GM21619 (cell line): ENCODE measurements around the gene CMTM8.

Source experiments
- ATAC-seq: cut with Tn5 transposase; IDR thresholded peaks from one replicate; pipeline ENCODE4 v1.9.1; 2021; ENCODE audit not compliant: unreplicated experiment

CMTM8 gene

DNA sequence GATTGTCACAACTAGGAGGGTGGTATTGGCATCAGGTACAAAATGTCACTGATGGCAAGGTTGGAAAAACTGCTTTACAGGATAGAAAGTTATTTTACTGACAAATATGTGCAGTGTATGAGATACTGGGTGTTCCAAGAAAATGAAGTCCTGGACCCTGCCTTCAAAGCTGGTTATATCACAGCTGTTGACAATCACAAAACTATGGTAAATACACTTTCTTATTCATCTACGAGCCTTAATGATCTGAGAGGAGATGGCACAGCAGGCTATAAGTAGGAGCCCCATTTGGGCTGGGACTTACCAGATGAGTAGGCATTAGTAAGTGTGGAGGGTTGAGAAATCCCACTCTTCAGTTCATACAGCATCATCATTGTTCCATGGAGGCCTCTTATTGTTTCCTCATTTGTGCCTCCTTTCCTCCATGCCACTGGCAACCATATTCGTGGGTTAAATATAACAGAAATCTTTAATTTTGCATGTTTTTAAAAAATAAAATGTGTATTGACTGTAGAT is 66.9 kb downstream of the CMTM8 start:
- no peak for ATAC-seq

DNA sequence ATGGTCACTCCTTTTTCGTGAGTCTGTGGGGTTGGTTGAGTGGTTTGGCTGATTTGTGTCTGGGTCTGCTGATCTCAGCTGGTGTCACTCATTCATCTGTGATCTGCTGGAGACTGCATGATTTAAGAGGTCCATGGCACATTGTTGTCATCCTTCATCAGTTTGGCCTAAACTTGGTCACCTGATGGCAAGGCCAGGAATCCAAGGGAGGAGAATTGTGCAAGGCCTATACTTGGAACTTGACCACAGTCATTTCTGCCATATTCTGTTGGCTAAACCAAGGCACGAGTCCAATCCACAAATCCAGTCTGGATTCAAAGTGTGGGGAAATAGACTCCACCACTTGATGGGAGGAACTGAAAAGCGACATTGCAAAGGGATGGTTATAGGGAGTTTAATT is 67.6 kb downstream of the CMTM8 start:
- ATAC-seq = no peak

GRCh38 chr3:32307591-32307990 is 69.1 kb downstream of the CMTM8 start:
- ATAC-seq = no peak

GRCh38 chr3:32308378-32308777 is 69.9 kb downstream of the CMTM8 start:
- ATAC-seq = no peak

- no peak for ATAC-seq
Measured at GRCh38 chr3:32309654-32310242, 71.3 kb downstream of the CMTM8 start.

GRCh38 chr3:32310336-32310735 is 71.9 kb downstream of the CMTM8 start:
- no peak for ATAC-seq

DNA sequence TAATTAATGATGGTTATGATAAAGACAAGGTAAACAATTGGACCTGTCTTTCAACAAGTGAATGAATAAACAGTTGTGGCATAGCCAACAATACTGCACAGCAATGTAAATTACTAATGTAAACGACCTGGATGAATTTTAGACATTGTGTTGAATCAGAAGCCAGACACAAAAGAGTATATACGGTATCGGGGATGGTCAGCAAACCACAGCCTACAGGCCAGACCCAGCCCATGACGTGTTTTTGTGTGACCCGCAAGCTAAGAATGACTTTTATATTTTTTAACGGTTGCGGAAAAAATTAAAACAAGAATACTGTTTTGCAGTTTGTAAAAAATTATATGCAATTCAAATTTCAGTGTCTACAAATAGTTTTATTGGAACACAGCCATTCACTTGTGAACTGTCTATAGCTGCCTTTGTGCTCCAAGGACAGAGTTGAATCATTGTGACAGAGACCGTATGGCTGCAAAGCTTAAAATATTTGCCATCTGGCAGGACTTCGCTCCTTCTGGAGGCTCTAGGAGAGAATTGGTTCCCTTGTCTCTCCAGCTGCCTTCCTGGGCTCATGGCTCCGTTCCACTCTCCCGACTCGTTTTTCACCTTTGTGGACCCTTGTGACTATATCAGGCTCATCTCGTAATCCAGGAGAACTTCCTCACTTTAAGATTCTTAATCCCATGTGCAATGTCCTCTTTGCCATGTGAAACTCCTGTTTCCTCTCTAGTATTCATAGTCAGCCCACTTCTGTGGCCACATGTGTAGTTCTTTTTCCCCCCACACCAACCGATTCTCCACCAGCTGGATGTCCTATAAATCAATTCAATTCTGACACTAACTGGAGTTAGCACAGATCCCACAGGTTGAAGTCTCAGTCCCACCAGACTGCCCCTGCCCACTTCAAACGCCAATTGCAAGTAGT is 72.7 kb downstream of the CMTM8 start:
- ATAC-seq = no peak

GRCh38 chr3:32312251-32312650 is 73.8 kb downstream of the CMTM8 start:
- ATAC-seq = no peak

GRCh38 chr3:32313169-32313568 is 74.7 kb downstream of the CMTM8 start:
- ATAC-seq = no peak

DNA sequence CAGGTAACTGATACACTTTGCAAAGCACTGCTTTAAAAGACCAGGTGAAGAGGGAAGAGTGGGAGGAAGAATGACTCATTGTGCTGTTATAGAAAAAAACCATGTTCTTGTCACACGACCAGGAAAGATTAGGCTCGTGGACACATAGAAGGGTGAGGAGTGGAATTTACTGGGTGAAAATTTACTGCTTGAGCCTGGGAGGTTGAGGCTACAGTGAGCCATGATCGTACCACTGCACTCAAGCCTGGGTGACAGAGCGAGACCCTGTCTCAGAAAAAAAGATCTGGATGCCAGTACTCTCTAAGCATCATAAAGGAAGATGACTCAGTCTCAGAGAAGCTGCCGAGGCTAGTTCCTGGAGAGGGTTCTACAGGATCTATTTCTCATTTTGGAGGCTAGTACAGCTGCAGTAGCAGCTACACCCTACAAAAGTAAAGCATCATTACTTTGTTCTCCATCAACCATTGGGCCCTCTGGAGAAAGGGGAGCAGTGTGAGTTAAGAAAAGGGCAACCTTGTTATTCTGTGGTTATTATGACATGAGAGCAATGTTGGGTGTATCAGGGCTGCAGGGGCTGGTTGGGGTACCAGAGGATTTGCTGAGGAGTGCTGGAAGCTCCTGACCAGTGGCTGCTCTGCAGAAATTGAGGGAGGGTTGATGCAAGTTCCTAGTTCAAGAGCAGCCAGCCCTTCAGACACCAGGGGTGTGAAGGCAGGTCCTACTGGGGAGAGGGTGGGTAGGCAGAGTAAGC is 75.4 kb downstream of the CMTM8 start:
- no peak for ATAC-seq

GRCh38 chr3:32315441-32315840 is 77.0 kb downstream of the CMTM8 start:
- no peak for ATAC-seq

DNA sequence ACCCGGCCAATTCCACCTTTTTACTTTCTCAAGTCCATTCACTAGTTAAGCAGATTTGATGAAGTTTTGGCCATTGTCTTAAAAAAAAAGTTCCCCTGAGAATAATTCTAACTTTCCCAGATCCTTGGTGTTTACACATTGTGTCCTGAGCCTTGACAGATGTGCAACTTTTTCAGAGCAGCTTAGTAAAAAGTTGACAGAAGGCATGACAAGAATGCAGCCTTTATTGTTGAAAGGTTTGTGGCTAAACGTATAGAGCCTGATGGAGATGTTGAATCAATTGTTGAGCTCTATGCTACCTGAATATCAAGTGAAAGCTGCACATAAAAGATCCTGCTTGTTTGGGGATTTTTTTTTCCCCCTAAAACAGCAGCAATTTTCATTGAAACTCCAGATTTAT is 77.8 kb downstream of the CMTM8 start:
- ATAC-seq = no peak

GRCh38 chr3:32316976-32317375 is 78.5 kb downstream of the CMTM8 start:
- no peak for ATAC-seq

- no peak for ATAC-seq
Measured at GRCh38 chr3:32319607-32320006, 81.1 kb downstream of the CMTM8 start.

DNA sequence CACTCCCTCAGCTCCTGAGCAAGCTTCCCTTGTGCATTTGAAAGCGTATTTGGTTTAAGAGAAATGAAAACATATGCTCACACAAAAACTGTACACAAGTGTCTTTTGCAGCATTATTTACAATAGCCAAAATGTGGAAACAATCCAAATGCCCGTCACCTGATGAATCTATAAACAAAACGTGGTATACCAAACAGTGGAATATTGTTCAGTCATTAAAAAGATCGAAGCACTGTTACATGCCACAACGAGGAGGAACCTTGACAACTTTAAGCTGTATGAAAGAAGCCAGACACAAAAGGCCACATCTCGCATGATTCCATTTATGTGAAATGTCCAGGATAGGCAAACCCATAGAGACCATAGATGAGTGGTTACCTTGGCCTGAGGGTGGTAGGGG is 81.6 kb downstream of the CMTM8 start:
- ATAC-seq = no peak

- no peak for ATAC-seq
Measured at GRCh38 chr3:32321095-32321790, 82.8 kb downstream of the CMTM8 start.

DNA sequence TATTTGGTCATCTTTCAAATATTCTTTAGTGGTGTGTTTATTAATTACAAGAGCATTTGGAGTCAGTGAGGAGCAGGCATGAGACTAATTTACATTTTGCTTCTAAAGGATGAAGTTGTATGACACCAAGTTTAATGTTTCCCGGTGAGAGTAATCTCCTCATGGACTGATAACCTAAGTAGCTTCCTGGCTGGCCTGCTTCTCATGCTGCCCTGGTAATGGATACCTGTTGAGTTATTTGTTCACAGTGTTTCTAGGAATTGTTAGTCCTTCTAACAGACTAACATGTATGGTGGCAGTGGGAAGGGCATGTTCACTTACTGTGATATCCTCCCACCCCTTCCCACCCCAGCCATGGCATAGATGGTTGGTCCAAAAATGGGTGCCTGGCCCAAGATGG is 83.8 kb downstream of the CMTM8 start:
- ATAC-seq = no peak

GRCh38 chr3:32323604-32324003 is 85.1 kb downstream of the CMTM8 start:
- ATAC-seq = no peak

- no peak for ATAC-seq
Measured at GRCh38 chr3:32325201-32325600, 86.7 kb downstream of the CMTM8 start.

GRCh38 chr3:32325927-32326326 is 87.4 kb downstream of the CMTM8 start:
- no peak for ATAC-seq

- ATAC-seq = no peak
Measured at GRCh38 chr3:32326795-32327194, 88.3 kb downstream of the CMTM8 start.
